CD4-positive, alpha-beta T cell treated with Interleukin-2 at 100 ng/mL for 4 hours (primary cell): ENCODE measurements around the gene WFDC2.
A peak's percentile ranks its signal among the peaks of the same experiment; 100 is the strongest.
"Not testable (repeated sequence)": the region's sequence is repeated elsewhere in the genome, so short reads cannot be mapped to it uniquely, and the experiment has no call there.

Experiments used
- DNase-seq: peaks from one replicate; pipeline ENCODE4 v3.0.0-alpha.2; 2020; ENCODE audit warnings: low spot score

The WFDC2 gene

GRCh38 chr20:45452238-45452637 is 17.3 kb upstream of the WFDC2 start:
- no peak for DNase-seq

GRCh38 chr20:45452772-45453691 is 16.5 kb upstream of the WFDC2 start:
- no peak for DNase-seq

- peak; percentile 8 for DNase-seq
Observed at GRCh38 chr20:45456632-45457031, 12.9 kb upstream of the WFDC2 start.

GRCh38 chr20:45459606-45460005 is 9.9 kb upstream of the WFDC2 start:
- DNase-seq, result no peak

GRCh38 chr20:45461225-45461624 is 8.3 kb upstream of the WFDC2 start:
- DNase-seq, result no peak

- DNase-seq, result no peak
Observed at GRCh38 chr20:45462711-45463509, 6.6 kb upstream of the WFDC2 start.

GRCh38 chr20:45463709-45464108 is 5.8 kb upstream of the WFDC2 start:
- DNase-seq, result no peak

- no peak for DNase-seq
Observed at GRCh38 chr20:45465491-45466266, 3.9 kb upstream of the WFDC2 start.

GRCh38 chr20:45467172-45467571 is 2.4 kb upstream of the WFDC2 start:
- DNase-seq, result no peak

- DNase-seq, result no peak
Observed at GRCh38 chr20:45467861-45468260, 1.7 kb upstream of the WFDC2 start.

GRCh38 chr20:45470262-45470931 is 844 bp downstream of the WFDC2 start:
- no peak for DNase-seq

- no peak for DNase-seq
Observed at GRCh38 chr20:45470937-45471336, 1.4 kb downstream of the WFDC2 start.

- not testable (repeated sequence) for DNase-seq
Observed at GRCh38 chr20:45472286-45472685, 2.7 kb downstream of the WFDC2 start.

GRCh38 chr20:45477530-45478148 is 8.1 kb downstream of the WFDC2 start:
- DNase-seq, result not testable (repeated sequence)

- DNase-seq, result no peak
Observed at GRCh38 chr20:45479822-45480221, 10.3 kb downstream of the WFDC2 start.

- DNase-seq, result no peak
Observed at GRCh38 chr20:45484676-45485075, 15.1 kb downstream of the WFDC2 start.

GRCh38 chr20:45485388-45485787 is 15.8 kb downstream of the WFDC2 start:
- no peak for DNase-seq

- no peak for DNase-seq
Observed at GRCh38 chr20:45487231-45487635, 17.7 kb downstream of the WFDC2 start.

- DNase-seq, result no peak
Observed at GRCh38 chr20:45489083-45489531, 19.6 kb downstream of the WFDC2 start.

GRCh38 chr20:45495501-45495941 is 26.0 kb downstream of the WFDC2 start:
- no peak for DNase-seq

- DNase-seq, result no peak
Observed at GRCh38 chr20:45496166-45496565, 26.6 kb downstream of the WFDC2 start.
